H9 (cell line): ENCODE data around the gene NEDD4L. TPM values are rescaled to one million over a fixed set of nuclear protein-coding genes. Genes with fewer than 3 reads are reported as not detected.

Experiments used
- DNase-seq: peaks from one replicate; pipeline ENCODE4 v3.0.0-alpha.2; 2017
- H2AFZ ChIP-seq: one replicate; pipeline ENCODE4 v1.6.1; 2013; ENCODE audit warnings: mild to moderate bottlenecking, low read length, control low read depth, moderate library complexity
- H2AK5ac ChIP-seq: 2 replicates; pipeline ENCODE4 v1.6.1; 2013; ENCODE audit warnings: low read length, control low read depth, mixed read lengths; ENCODE audit not compliant: insufficient read length
- H2BK120ac ChIP-seq: one replicate; pipeline ENCODE4 v1.6.1; 2013; ENCODE audit warnings: low read depth, mild to moderate bottlenecking, low read length, control low read depth, inconsistent platforms; ENCODE audit not compliant: poor library complexity, severe bottlenecking
- H2BK12ac ChIP-seq: 2 replicates; pipeline ENCODE4 v1.6.1; 2013; ENCODE audit warnings: low read length, control low read depth, mixed read lengths, low read depth; ENCODE audit not compliant: insufficient read length
- H2BK15ac ChIP-seq: 2 replicates; pipeline ENCODE4 v1.6.1; 2013; ENCODE audit warnings: low read depth, low read length, control low read depth
- H2BK20ac ChIP-seq: one replicate; pipeline ENCODE4 v1.6.1; 2013; ENCODE audit warnings: low read depth, mild to moderate bottlenecking, low read length, control low read depth, inconsistent platforms; ENCODE audit not compliant: poor library complexity, severe bottlenecking
- H2BK5ac ChIP-seq: 2 replicates; pipeline ENCODE4 v1.6.1; 2013; ENCODE audit warnings: low read length, control low read depth, mixed read lengths; ENCODE audit not compliant: insufficient read length
- H3K14ac ChIP-seq: 2 replicates; pipeline ENCODE4 v1.6.1; 2013; ENCODE audit warnings: low read length, control low read depth; ENCODE audit not compliant: insufficient read depth
- H3K18ac ChIP-seq: 2 replicates; pipeline ENCODE4 v1.6.1; 2013; ENCODE audit warnings: low read depth, mild to moderate bottlenecking, mixed read lengths, low read length, control low read depth; ENCODE audit not compliant: insufficient read length
- H3K23ac ChIP-seq: 2 replicates; pipeline ENCODE4 v1.6.1; 2013; ENCODE audit warnings: low read length, control low read depth, mixed read lengths, low read depth; ENCODE audit not compliant: insufficient read length
- H3K23me2 ChIP-seq: 2 replicates; pipeline ENCODE4 v1.6.1; 2013; ENCODE audit warnings: low read depth, mild to moderate bottlenecking, mixed read lengths, low read length, control low read depth; ENCODE audit not compliant: insufficient read length, poor library complexity, severe bottlenecking
- H3K27ac ChIP-seq: 2 replicates; pipeline ENCODE4 v1.5.1; 2013; ENCODE audit warnings: low read length, control low read depth, mixed read lengths, low read depth; ENCODE audit not compliant: insufficient read length
- H3K27me3 ChIP-seq: 2 replicates; pipeline ENCODE4 v1.6.1; 2013; ENCODE audit warnings: low read length, control low read depth, inconsistent platforms; ENCODE audit not compliant: insufficient read depth
- H3K4ac ChIP-seq: 2 replicates; pipeline ENCODE4 v1.6.1; 2013; ENCODE audit warnings: low read depth, mild to moderate bottlenecking, control low read depth, inconsistent platforms, low read length, moderate library complexity
- H3K4me1 ChIP-seq: 2 replicates; pipeline ENCODE4 v1.6.1; 2013; ENCODE audit warnings: low read length, control low read depth, inconsistent platforms; ENCODE audit not compliant: insufficient read depth
- H3K4me2 ChIP-seq: 2 replicates; pipeline ENCODE4 v1.6.1; 2013; ENCODE audit warnings: low read length, control low read depth, mixed read lengths; ENCODE audit not compliant: insufficient read length, insufficient read depth
- H3K56ac ChIP-seq: 2 replicates; pipeline ENCODE4 v1.6.1; 2013; ENCODE audit warnings: low read depth, mild to moderate bottlenecking, mixed read lengths, low read length, control low read depth; ENCODE audit not compliant: insufficient read length
- H3K79me1 ChIP-seq: 2 replicates; pipeline ENCODE4 v1.6.1; 2013; ENCODE audit warnings: low read depth, mild to moderate bottlenecking, moderate library complexity, low read length, control low read depth, inconsistent platforms; ENCODE audit not compliant: insufficient read depth, poor library complexity, severe bottlenecking
- H3K79me2 ChIP-seq: 2 replicates; pipeline ENCODE4 v1.6.1; 2013; ENCODE audit warnings: low read length, control low read depth, inconsistent platforms; ENCODE audit not compliant: insufficient read depth
- H3K9ac ChIP-seq: 2 replicates; pipeline ENCODE4 v1.6.1; 2013; ENCODE audit warnings: low read length, control low read depth, mixed read lengths; ENCODE audit not compliant: insufficient read length; ENCODE audit errors: extremely low read depth
- H3K9me3 ChIP-seq: one replicate; pipeline ENCODE4 v1.6.1; 2013; ENCODE audit warnings: low read depth, low read length, inconsistent platforms; ENCODE audit not compliant: control insufficient read depth
- H3T11ph ChIP-seq: one replicate; pipeline ENCODE4 v1.6.1; 2013; ENCODE audit warnings: mild to moderate bottlenecking, low read length, control low read depth, inconsistent platforms
- H4K20me1 ChIP-seq: one replicate; pipeline ENCODE4 v1.6.1; 2013; ENCODE audit not compliant: control insufficient read depth, insufficient read length, insufficient read depth
- H4K5ac ChIP-seq: 2 replicates; pipeline ENCODE4 v1.6.1; 2013; ENCODE audit warnings: low read depth, mild to moderate bottlenecking, mixed read lengths, low read length, control low read depth; ENCODE audit not compliant: insufficient read length
- H4K8ac ChIP-seq: replicated peaks from 2 replicates; pipeline ENCODE4 v1.6.1; 2013; ENCODE audit warnings: low read length, control low read depth, mixed read lengths, low read depth; ENCODE audit not compliant: insufficient read length
- H4K91ac ChIP-seq: 2 replicates; pipeline ENCODE4 v1.6.1; 2013; ENCODE audit warnings: low read depth, mild to moderate bottlenecking, moderate library complexity, mixed read lengths, low read length, control low read depth; ENCODE audit not compliant: insufficient read length
- H3K27ac Mint-ChIP-seq, 3 experiments: 2 replicates in 2 of 3; 3 replicates in 1 of 3; pipeline ENCODE4 v1.8.0; 2020 to 2021; ENCODE audit warnings: mixed read lengths in 3 of 3, mild to moderate bottlenecking in 1 of 3, moderate library complexity in 1 of 3
- H3K27me3 Mint-ChIP-seq: 2 replicates; pipeline ENCODE4 v1.8.0; 2021; ENCODE audit warnings: low read depth, mild to moderate bottlenecking, moderate library complexity, mixed read lengths
- H3K36me3 Mint-ChIP-seq, 3 experiments: 2 replicates in 2 of 3; 3 replicates in 1 of 3; pipeline ENCODE4 v1.8.0; 2020 to 2021; ENCODE audit warnings: low read depth in 3 of 3, mixed read lengths in 3 of 3; ENCODE audit not compliant: insufficient read depth in 1 of 3
- H3K4me1 Mint-ChIP-seq, 2 experiments: 2 replicates each; pipeline ENCODE4 v1.8.0; 2020; ENCODE audit warnings: mixed read lengths in 2 of 2
- H3K4me3 Mint-ChIP-seq, 2 experiments: 2 replicates in 1 of 2; 3 replicates in 1 of 2; pipeline ENCODE4 v1.8.0; 2020 to 2021; ENCODE audit warnings: mild to moderate bottlenecking in 2 of 2, mixed read lengths in 2 of 2, moderate library complexity in 1 of 2
- H3K9me3 Mint-ChIP-seq, 2 experiments: 2 replicates in 1 of 2; 3 replicates in 1 of 2; pipeline ENCODE4 v1.8.0; 2020; ENCODE audit warnings: mild to moderate bottlenecking in 2 of 2, mixed read lengths in 2 of 2, moderate library complexity in 1 of 2
- CTCF ChIP-seq: fragments of 200-600 bp; sonication (generic); conservative IDR thresholded peaks from 3 replicates; pipeline ENCODE4 v1.8.0; 2021; ENCODE audit warnings: antibody characterized with exemption, mild to moderate bottlenecking
- WGBS: extraction: QIAGEN DNeasy Blood & Tissue Kit; methylation state at CpG from one replicate; pipeline ENCODE4 v1.1.7; 2013; ENCODE audit warnings: missing lambda C conversion rate, low lambda C conversion rate, mixed read lengths; ENCODE audit not compliant: insufficient read length; ENCODE audit errors: extremely low coverage; 5-methylcytosine and 5-hydroxymethylcytosine counted together
- total RNA-seq: library from RNA; stranded (reverse); gene quantifications from 2 replicates; pipeline ENCODE4 v1.2.1, GENCODE V29; 2021

The NEDD4L gene
- total RNA-seq, 1 experiment from 2014 or later, result 76.3 TPM

DNA sequence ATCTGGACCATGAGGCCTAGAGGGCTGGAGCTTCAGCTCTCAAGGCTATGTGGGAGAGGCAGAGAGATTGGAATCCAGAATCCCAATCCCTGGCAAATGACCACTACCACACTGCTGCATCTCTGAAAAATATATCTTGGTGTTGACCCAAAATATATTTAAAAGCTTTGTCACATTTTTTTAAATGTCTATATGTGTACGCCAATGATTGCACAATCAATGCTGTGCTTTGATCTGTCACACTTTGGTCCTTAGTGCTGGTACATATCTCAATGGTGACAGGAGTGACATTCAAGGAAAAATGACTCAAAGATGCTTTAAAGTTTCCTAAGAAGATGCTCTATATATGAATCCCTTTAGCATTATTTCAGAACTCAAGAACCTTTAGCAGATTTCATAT is 31.7 kb upstream of the NEDD4L start:
- H3K27ac ChIP-seq, result no peak overlapping the region
- TF ChIP-seq CTCF, result no peak
- no peaks in the 10 kb centered on the region for H4K20me1 ChIP-seq
- no peak overlapping the region for H3K4me3 Mint-ChIP-seq
- DNase-seq, result no peak
- no peak overlapping the region for H3K4me2 ChIP-seq
- H3K4me1 ChIP-seq, result no peaks in the 10 kb centered on the region; the same call in 1 of the 2 replicates
- no peaks in the 10 kb centered on the region for H3K79me1 ChIP-seq
- no peaks in the 10 kb centered on the region; the same call in 1 of the 2 replicates for H3K27me3 Mint-ChIP-seq
- no peak overlapping the region for H3K9ac ChIP-seq
- no peak overlapping the region for H3K14ac ChIP-seq
- H3T11ph ChIP-seq, result no peak overlapping the region
- H3K9me3 ChIP-seq, result peaks cover 4% of the 10 kb centered on the region
- no peak overlapping the region for H2BK12ac ChIP-seq
- no peak overlapping the region for H3K4ac ChIP-seq
- H3K27me3 ChIP-seq, result no peaks in the 10 kb centered on the region
- H3K23ac ChIP-seq, result no peak overlapping the region
- H2BK20ac ChIP-seq, result no peak overlapping the region
- no peak overlapping the region for H2BK120ac ChIP-seq
- H3K56ac ChIP-seq, result no peak overlapping the region
- no peak overlapping the region for H3K18ac ChIP-seq
- peaks cover 20 to 22% of the 10 kb centered on the region in 2 experiments for H3K4me1 Mint-ChIP-seq
- no peak overlapping the region for H4K91ac ChIP-seq
- H2AK5ac ChIP-seq, result no peak overlapping the region
- no peaks in the 10 kb centered on the region for H3K79me2 ChIP-seq
- H2BK15ac ChIP-seq, result no peak overlapping the region
- no peak overlapping the region for H2BK5ac ChIP-seq
- H3K23me2 ChIP-seq, result no peaks in the 10 kb centered on the region
- H3K27ac Mint-ChIP-seq, result no peak overlapping the region
- H2AFZ ChIP-seq, result no peak overlapping the region
- H4K8ac ChIP-seq, result no peak overlapping the region
- peaks cover 6 to 20% (median 8%) of the 10 kb centered on the region in 3 experiments for H3K36me3 Mint-ChIP-seq
- WGBS, result no CpG with 5 or more reads among the region's 1 CpG
- no peak overlapping the region for H4K5ac ChIP-seq
- H3K9me3 Mint-ChIP-seq, result peaks cover 16 to 20% of the 10 kb centered on the region in 2 experiments
